Measurements from ENCODE around the gene RNF222.
"Not testable (repeated sequence)": the region's sequence is repeated elsewhere in the genome, so short reads cannot be mapped to it uniquely, and the experiment has no call there.

RNF222 gene

GRCh38 chr17:8377422-8377821 lies 20.2 kb downstream of the RNF222 start:
- DNase-seq = no peak

- DNase-seq = peak; percentile 93
These were observed 21.2 kb downstream of the RNF222 start, which contains the start of gene KRABD2 for GRCh38 chr17:8376271-8377067. Gene KRABD2, minus strand, starts transcription at chr17:8376704.

GRCh38 chr17:8375738-8376259 lies 21.8 kb downstream of the RNF222 start:
- DNase-seq = no peak

GRCh38 chr17:8373856-8374255 lies 23.8 kb downstream of the RNF222 start:
- not testable (repeated sequence) for DNase-seq

- DNase-seq = no peak
These were observed 25.2 kb downstream of the RNF222 start for GRCh38 chr17:8372422-8372821.

GRCh38 chr17:8371786-8372185 lies 25.8 kb downstream of the RNF222 start:
- DNase-seq = no peak

- no peak for DNase-seq
These were observed 27.7 kb downstream of the RNF222 start for GRCh38 chr17:8369944-8370343.

- DNase-seq = no peak
These were observed 29.4 kb downstream of the RNF222 start for GRCh38 chr17:8368193-8368592.

- no peak for DNase-seq
These were observed 31.4 kb downstream of the RNF222 start for GRCh38 chr17:8366231-8366630.

GRCh38 chr17:8365143-8365542 lies 32.5 kb downstream of the RNF222 start:
- no peak for DNase-seq

GRCh38 chr17:8362651-8363332 lies 34.8 kb downstream of the RNF222 start:
- DNase-seq = no peak

GRCh38 chr17:8360751-8361150 lies 36.9 kb downstream of the RNF222 start:
- no peak for DNase-seq

GRCh38 chr17:8360260-8360659 lies 37.4 kb downstream of the RNF222 start:
- no peak for DNase-seq

GRCh38 chr17:8359769-8360168 lies 37.9 kb downstream of the RNF222 start:
- DNase-seq = no peak

GRCh38 chr17:8357910-8358309 lies 39.7 kb downstream of the RNF222 start:
- no peak for DNase-seq

GRCh38 chr17:8354236-8354635 lies 43.4 kb downstream of the RNF222 start:
- no peak for DNase-seq

GRCh38 chr17:8353736-8354135 lies 43.9 kb downstream of the RNF222 start:
- DNase-seq = no peak

- no peak for DNase-seq
These were observed 47.3 kb downstream of the RNF222 start for GRCh38 chr17:8350339-8350738.

GRCh38 chr17:8347001-8347400 lies 50.6 kb downstream of the RNF222 start:
- not testable (repeated sequence) for DNase-seq

GRCh38 chr17:8345951-8346665 lies 51.5 kb downstream of the RNF222 start:
- DNase-seq = no peak

GRCh38 chr17:8345052-8345690 lies 52.5 kb downstream of the RNF222 start:
- peak; percentile 21 for DNase-seq

GRCh38 chr17:8341456-8341855 lies 56.2 kb downstream of the RNF222 start:
- DNase-seq = no peak
